RWPE1 (cell line): ENCODE data around the gene NHERF1.

ENCODE experiments used
- CTCF ChIA-PET: fragments of 350-600 bp; sonication (Branson Sonifier 250); formaldehyde crosslinking; extraction: SDS; loops from one replicate; lab custom pipeline; 2021; lab: Yijun Ruan, JAX
- POLR2A ChIA-PET: fragments of 400-600 bp; formaldehyde crosslinking; extraction: SDS; loops from one replicate; lab custom pipeline; 2020; ENCODE audit warnings: antibody characterized with exemption; ENCODE audit not compliant: low non-redundant PET; lab: Yijun Ruan, JAX
- DNase-seq: peaks from one replicate; pipeline ENCODE4 v3.0.0; 2012; ENCODE audit warnings: low spot score
- H3K27ac ChIP-seq: fragments of 450-650 bp; 2 replicates; pipeline ENCODE4 v1.5.1; 2017
- CTCF ChIP-seq: fragments of 450-650 bp; conservative IDR thresholded peaks from 2 replicates; pipeline ENCODE4 v1.5.1; 2017; ENCODE audit warnings: low read depth, mild to moderate bottlenecking

Gene NHERF1

DNA sequence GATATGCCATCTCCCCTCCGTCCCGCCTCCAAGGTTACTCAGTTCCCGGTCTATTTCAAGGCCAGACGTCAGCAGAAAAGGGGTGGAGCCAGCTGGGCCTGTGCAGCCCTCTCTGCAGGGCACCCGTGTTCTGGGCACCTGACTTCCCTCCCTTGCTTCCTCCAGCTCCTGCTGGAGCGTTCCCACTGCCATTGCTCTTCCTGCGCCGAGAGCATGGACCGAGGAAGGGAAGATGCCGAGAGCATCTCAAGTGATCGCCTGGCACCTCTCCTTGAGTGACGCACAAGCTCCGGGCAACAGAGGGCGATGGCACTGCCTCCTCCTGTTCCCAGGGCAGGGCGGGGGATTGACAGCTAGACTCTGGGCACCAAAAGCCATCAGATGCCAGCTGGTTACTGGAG lies 57.2 kb downstream of the NHERF1 start:
- CTCF ChIA-PET, result interaction anchor here (1.2 to 1.6 kb wide), 2 partner anchors 15 to 37 kb away, joined by 4 to 5 read pairs; no protein-coding TSS in a partner anchor
- DNase-seq, result no peak
- POLR2A ChIA-PET, result no interaction called here
- TF ChIP-seq CTCF, result no peak
- no peak overlapping the region for H3K27ac ChIP-seq

DNA sequence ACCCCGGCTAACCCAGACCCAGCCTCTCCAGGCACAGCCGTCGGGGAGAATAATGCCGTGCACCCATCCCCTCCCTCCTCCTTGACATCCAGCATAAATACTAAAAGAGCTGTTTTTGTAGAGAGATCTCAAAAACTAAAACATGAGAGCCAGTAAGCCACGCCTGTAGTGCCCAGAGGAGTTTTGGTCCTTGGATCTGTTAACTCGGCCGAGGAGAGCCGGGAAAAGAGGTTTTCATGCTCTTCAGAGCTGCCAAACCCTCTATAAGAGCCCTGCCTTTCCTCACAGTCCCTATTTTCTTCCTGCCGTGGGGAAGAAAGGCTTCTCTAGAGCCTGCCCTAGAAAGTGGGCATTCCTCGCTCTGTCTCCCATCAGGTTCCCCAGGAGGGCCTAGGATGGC lies 57.9 kb downstream of the NHERF1 start:
- no peak overlapping the region for H3K27ac ChIP-seq
- POLR2A ChIA-PET, result interaction anchor here (0.6 kb wide), 1 partner anchor 71 kb away, joined by 3 read pairs; no protein-coding TSS in a partner anchor
- CTCF ChIA-PET, result interaction anchor here (0.6 to 1.2 kb wide), 2 partner anchors 15 to 96 kb away, joined by 3 to 5 read pairs; no protein-coding TSS in a partner anchor
- TF ChIP-seq CTCF, result no peak
- DNase-seq, result no peak

DNA sequence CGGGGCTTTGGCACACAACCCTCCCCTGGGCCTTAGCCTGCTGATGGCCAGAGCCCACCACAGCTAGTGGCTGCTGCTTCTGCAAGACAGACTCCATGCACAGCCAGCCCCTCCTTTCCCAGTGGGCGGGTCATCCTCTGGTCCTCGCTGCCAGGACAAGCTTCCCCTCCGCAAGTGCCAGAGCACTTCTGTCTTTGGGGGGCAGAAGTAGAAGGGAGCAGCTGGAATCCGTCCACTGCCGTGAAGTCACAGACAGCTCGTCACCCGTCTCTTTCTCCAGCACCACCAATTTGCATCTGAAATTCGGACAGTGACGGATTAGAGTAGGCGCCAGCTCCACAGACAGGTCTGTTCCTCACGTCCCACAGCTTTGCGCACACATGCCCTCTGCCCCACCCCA lies 59.0 kb downstream of the NHERF1 start:
- DNase-seq, result no peak

DNA sequence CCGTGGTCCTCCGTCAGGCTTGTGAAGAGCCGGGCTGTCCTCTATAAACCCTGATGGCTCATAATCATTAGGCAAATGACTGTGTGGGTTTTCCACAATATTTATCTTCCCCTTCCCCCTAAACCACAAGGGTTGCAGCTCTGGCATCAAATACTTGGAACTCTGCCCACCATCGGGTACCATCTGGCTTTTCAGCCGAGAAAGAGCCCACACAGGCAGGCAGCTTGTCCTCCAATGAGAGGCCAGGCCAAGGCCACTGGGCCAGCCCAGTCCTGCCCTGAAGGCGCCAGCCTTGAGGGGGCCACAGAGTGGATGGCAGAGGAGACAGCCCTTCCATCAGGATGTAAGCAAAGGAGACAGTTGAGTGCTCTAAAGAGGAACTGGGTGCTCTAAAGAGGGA lies 59.5 kb downstream of the NHERF1 start:
- TF ChIP-seq CTCF, result no peak
- ChIA-PET CTCF (no interaction called here), POLR2A (no interaction called here)
- no peak overlapping the region for H3K27ac ChIP-seq
- no peak for DNase-seq

More for the DNA sequence above, 59.0 kb downstream of the NHERF1 start:
- ChIA-PET POLR2A (no interaction called here), CTCF (no interaction called here)
- TF ChIP-seq CTCF, result no peak
- no peak overlapping the region for H3K27ac ChIP-seq

DNA sequence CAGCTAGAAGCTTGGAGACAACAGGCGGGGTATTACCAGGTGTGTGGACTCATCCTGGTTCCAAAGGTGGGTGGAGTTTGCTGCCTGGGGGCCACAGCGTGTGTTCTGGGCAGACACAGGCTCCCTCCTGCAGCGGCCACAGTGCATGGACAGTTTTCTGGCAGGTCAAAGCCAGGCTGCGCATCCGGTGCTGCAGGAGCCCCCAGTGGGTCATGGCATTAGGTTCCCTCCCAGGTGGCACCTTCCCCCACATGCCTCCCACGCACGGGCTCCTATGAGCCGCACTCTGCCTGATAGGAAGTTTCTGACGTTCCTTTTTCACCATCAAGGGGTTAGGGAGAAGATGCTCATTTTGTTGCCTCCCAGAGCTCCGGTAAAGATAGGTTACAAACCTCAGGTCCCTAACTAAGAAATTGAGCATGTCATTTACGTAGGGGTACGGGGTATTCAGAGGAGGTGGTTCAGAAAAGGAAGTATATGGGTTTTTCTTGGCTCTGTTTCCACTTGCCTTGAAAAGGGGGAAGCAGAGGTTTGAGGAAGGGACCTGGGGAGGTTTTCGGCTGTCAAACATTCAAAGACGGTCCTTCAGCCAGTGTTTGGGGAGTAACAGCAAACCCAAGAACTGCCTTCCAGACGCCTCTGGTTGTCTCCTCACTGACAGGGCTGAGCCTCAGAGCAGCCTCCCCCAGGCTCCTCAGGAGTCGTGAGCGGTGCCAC lies 60.4 kb downstream of the NHERF1 start:
- ChIA-PET POLR2A (no interaction called here), CTCF (interaction anchor here (1.0 to 1.4 kb wide), 2 partner anchors 17 to 56 kb away, joined by 3 to 4 read pairs; no protein-coding TSS in a partner anchor)
- H3K27ac ChIP-seq, result no peak overlapping the region
- DNase-seq, result no peak
- TF ChIP-seq CTCF, result no peak

- ChIA-PET POLR2A (no interaction called here), CTCF (no interaction called here)
Observed at GRCh38 chr17:74810699-74811485, 62.5 kb downstream of the NHERF1 start.

More at GRCh38 chr17:74810699-74811485, 62.5 kb downstream of the NHERF1 start:
- H3K27ac ChIP-seq, result no peak overlapping the region
- no peak for TF ChIP-seq CTCF
- DNase-seq, result no peak
